DMS153 (cell line): ENCODE data around the gene ITGB5.

Experiments used
- DNase-seq: peaks from one replicate; lab custom pipeline; 2025; lab: John Stamatoyannopoulos, UW

ITGB5 gene

GRCh38 chr3:124862006-124862405 lies 25.2 kb downstream of the ITGB5 start:
- no peak for DNase-seq

DNA sequence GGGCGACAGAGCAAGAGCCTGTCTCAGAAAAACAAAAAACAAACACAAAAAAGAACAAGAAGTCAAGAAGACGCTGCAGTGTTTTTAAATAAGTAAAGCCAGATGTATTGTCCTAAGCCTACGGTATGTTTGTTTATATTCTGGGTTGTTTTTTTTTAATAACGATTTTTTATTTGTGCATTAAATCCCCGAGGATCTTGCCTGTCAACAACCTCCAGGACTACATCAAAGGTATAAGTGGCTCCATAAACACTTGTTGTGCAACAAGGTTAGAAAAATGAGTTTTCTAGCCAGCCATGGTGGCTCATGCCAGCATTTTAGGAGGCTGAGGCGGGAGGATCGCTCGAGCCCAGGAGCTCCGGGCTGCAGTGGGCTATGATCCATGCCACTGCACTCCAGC lies 26.1 kb downstream of the ITGB5 start:
- no peak for DNase-seq

- DNase-seq = no peak
Observed at GRCh38 chr3:124860599-124860998, 26.6 kb downstream of the ITGB5 start.

DNA sequence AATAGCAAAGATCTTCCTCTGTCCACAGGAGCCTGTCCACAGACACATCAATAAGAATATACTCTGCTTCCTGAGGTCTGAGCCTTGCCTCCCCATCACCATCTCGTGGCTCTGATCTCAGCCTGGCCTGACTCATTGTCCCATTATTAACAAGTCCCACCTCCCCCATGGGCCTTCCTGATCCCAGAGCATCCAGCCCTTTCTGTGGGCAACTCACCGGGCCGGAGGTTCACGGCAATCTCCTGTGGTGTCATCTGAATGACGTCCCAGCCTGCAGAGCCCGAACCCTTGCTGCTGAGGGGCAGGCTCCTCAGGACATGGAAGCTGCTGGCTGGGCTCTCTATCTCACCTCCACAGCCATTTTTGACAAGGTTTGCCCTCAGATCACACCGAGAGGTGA lies 28.1 kb downstream of the ITGB5 start:
- DNase-seq = no peak

DNA sequence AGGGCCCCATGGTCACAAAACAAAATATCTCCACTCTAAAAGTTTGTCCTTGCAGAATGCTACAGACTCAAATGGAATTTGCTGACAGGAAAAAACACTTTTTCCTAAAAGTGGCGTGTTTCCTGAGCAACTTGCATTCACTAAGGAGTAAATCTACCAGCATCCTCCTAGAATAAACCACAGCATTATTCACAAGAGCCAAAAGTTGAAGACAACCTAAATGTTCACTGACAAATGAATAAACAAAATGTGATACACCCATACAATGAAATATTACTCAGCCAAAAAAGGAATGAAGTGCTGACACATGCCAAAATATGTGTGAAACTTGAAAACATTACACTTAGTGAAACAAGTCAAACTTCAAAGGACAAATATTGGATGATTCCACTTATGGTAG lies 28.9 kb downstream of the ITGB5 start:
- DNase-seq = no peak

GRCh38 chr3:124856677-124857076 lies 30.5 kb downstream of the ITGB5 start:
- no peak for DNase-seq

GRCh38 chr3:124854009-124854408 lies 33.2 kb downstream of the ITGB5 start:
- no peak for DNase-seq

GRCh38 chr3:124853446-124853845 lies 33.7 kb downstream of the ITGB5 start:
- DNase-seq = no peak

DNA sequence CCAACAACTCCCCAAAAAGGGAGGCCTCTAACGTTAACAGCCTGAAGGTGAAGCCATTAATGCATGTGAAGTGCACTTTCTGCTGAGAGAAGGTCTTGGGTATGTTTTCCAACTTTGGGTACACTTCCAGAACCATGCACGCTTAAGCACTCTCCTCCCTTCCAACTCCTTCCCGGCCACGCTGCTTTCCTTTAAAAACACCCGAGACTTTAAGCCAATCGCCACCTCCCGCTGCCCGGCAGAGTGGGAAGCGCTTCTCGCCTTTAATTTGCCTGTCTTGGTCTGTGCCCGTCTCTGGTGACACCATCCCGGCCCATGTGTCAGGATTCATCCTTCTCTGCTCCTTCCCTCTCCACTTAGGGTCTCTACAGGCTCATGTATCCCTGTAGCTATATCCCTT lies 35.3 kb downstream of the ITGB5 start:
- DNase-seq = no peak

DNA sequence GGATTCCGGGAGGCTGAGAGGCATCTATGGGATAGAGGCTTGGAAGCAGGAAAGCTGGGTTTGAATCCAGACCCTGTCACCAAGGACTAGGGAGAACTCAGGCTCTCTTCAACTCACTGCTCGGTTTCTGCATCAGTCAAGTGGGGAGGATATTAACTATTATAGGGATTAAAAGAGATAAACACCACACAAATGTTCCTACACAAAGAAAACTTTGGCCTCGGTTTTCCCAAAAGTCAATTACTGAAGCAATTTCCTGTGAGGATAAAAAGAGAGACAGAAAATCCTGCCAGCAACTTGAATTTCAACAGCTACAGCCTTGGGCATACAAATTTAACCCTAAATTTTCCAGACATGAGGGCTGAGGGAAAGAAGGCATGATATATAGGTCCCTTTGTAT lies 36.0 kb downstream of the ITGB5 start:
- no peak for DNase-seq

GRCh38 chr3:124850633-124851032 lies 36.5 kb downstream of the ITGB5 start:
- DNase-seq = no peak

DNA sequence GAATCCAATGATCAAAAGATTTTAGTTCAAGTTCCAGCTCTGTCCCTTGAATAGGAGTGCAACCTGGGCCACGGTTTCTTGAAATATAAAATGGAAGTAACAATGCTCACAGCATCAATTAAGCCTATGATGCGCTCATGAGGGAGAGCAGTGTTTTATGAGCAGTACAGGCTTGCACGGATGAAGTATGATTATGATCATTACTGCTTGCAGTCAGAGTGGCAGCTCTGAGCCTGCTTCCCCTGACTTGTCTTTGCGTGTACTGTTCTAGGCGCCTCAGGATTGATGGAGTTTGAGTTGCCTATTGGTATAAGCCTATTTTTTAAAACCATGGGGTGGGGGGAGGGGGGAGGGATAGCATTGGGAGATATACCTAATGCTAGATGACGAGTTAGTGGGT lies 37.0 kb downstream of the ITGB5 start:
- no peak for DNase-seq

- no peak for DNase-seq
Observed at GRCh38 chr3:124848300-124848699, 38.9 kb downstream of the ITGB5 start.

GRCh38 chr3:124847863-124848262 lies 39.3 kb downstream of the ITGB5 start:
- no peak for DNase-seq

GRCh38 chr3:124847051-124847450 lies 40.1 kb downstream of the ITGB5 start:
- DNase-seq = no peak

DNA sequence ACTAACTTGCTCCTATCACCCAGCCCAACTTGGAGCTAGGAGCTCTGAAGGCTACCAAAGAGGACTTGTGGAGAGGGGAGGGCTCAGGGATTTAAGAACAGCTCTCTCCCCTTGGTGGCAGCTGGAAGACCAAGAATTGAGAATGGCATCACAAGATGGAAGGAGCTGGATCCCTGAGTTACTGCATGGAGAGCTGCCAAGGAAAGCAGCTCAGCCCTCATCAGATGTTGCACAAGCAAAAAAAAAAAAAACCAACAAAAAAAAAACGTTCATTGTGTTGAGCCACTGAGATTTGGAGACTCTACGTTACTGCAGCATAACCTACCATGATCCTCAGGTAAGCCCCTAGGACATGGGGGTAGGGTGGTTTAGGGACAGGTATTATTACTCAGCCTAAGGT lies 41.0 kb downstream of the ITGB5 start:
- DNase-seq = no peak

DNA sequence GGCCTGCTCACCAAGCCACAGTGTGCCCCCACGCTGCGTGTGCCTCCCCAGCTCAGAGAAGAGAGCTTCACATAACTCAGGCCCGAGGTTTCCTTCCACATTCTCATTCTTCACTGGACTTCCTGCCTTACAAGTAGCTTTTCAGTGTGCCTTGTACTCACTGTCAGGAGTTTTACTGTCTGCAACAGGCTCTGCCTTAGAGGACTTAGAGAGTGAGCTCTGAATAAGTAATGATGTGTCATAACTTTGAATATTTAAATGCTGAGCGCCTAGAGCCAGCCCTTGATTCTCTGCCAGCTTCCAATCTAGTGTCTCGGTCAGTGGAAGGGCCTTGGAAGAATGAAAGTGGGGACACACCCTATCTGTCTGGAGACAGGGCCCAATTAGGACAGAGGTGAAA lies 41.8 kb downstream of the ITGB5 start:
- DNase-seq = no peak

DNA sequence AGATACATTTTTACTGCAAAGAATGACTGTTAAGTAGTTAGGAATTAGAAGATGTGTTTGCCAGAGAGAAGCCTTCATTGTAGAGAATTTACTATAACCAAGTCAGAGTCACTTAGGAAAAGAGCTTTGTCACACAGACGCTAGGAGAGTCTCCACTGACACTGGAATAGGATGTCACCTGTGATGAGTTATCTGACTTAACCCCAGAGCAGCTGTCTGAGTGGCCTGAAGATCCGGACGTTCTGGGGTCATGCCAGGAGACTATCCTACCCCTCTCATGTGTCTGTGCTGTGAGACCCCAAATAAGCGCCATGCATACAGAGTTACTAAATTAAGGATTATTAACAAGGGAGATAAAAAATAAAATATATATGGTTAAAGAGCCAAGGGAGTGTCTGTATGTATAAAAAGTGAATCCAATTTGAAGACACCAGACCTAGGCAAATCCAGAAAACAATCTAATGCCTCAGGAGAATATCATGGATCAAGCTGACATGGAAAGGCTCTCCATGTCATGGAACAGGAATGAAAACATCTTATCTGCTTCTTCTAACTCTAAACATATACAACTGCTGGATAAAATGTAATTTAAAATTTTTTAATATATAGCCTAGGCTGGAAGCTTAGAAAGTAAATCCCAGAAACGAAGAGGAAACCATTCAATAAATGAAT lies 43.5 kb downstream of the ITGB5 start:
- no peak for DNase-seq

GRCh38 chr3:124843047-124843446 lies 44.1 kb downstream of the ITGB5 start:
- no peak for DNase-seq

GRCh38 chr3:124841517-124841916 lies 45.6 kb downstream of the ITGB5 start:
- DNase-seq = no peak

GRCh38 chr3:124840331-124840730 lies 46.8 kb downstream of the ITGB5 start:
- DNase-seq = no peak

DNA sequence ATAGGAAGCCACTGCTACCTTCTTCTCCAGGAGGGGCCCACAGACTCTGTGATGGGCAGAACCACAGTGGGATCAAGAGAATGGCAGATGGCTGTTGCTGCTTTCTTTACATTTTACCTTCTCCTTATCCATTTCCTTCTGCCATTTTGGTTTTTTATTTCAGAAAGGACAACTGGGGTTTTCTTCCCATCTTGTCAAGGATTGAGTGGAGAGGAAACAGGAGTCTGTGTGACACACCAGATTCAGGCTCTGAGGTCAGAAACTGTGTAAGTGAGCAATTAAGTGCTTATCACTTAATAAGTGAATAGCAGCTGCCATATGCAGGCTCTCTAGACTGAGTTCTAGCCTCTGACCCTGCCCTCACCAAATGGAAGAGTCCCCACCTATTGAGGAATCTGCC lies 47.3 kb downstream of the ITGB5 start:
- no peak for DNase-seq

DNA sequence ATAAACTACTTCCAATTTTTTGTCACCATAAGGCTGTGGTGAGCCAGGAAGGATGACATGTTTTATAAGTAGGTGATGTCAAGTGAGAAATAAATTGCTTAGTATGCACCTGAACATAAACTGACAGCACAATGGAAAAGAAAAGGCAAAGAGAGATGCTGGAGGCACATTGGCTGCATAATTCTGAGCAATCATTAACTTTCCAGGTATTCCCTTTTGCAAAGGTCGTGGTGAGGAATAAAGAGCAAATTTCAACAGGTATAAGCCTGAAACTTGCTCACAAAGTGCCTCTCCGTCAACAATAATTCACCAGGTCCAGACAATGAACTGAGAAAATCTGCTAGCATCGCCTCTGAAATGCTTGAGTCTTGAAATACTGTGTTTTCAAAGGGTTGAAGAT lies 48.2 kb downstream of the ITGB5 start:
- no peak for DNase-seq

DNA sequence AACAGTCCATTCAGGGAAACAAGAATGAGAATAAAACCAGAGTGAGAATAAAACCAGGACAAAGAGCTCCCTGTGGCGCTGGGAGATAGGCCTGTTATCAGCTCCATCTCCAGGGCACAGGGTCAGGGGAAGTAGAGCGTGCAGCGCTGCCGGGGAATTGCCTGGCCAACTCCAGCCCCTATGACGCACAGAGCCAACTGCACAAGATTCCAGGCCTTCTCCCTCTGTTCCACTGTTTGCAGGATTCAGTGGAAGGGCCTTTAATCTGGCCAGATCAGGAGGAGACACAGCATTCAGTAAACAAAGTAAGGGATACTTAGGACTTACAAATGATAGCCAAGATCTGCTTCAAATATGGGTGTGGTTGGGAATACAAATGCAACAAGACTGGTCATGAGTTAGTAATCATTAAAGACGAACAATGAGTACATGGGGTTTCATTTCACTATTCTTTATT lies 49.4 kb downstream of the ITGB5 start:
- DNase-seq = no peak

DNA sequence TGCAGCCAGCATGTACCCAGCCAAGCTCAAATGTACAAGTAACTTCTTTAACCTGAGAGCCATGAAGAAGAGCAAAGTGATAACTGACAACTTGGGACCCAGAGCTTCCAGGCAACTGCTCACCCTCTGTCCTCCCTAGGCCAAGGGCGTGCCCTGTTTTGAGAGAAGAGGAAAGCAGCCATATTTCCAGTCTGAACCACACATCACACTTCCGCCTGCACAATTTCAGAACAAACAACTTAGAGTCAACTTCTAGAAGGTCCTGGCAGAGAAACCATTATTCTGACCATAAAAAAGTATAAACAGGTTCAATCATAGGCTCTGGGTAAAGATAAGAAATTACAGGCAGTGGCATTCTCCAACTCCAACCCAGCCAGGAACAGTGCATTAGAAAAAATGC lies 50.1 kb downstream of the ITGB5 start:
- no peak for DNase-seq
